Thymus (tissue), 14 donors: Measurements from ENCODE around the gene BICD2. TPM values are rescaled to one million over a fixed set of nuclear protein-coding genes. Genes with fewer than 3 reads are reported as not detected.
"Not testable (repeated sequence)": the region's sequence is repeated elsewhere in the genome, so short reads cannot be mapped to it uniquely, and the experiment has no call there.

Source experiments
- DNase-seq, 9 donors: peaks; one replicate each; pipeline ENCODE4 v3.0.0-alpha.2; 2013; ENCODE audit warnings: low spot score in 9 of 9, low read depth in 6 of 9, missing footprints in 1 of 9
- H3K27ac ChIP-seq, 2 donors: one replicate each; pipeline ENCODE4 v1.5.1; 2013; ENCODE audit warnings: control low read depth in 1 of 2, low read depth in 1 of 2, low read length in 1 of 2, mild to moderate bottlenecking in 1 of 2, moderate library complexity in 1 of 2
- H3K27me3 ChIP-seq, 2 donors: one replicate each; pipeline ENCODE4 v1.5.1; 2013; ENCODE audit warnings: low read length in 1 of 2; ENCODE audit not compliant: control insufficient read depth in 2 of 2, insufficient read depth in 1 of 2
- H3K36me3 ChIP-seq, 2 donors: one replicate each; pipeline ENCODE4 v1.5.1; 2013; ENCODE audit warnings: low read length in 1 of 2, mild to moderate bottlenecking in 1 of 2, moderate library complexity in 1 of 2; ENCODE audit not compliant: control insufficient read depth in 2 of 2, insufficient read depth in 2 of 2
- H3K4me1 ChIP-seq, 2 donors: one replicate each; pipeline ENCODE4 v1.5.1; 2013; ENCODE audit warnings: low read length in 2 of 2; ENCODE audit not compliant: control insufficient read depth in 2 of 2, insufficient read depth in 2 of 2
- H3K4me3 ChIP-seq, 2 donors: one replicate each; pipeline ENCODE4 v1.5.1; 2013; ENCODE audit warnings: low read length in 2 of 2, control low read depth in 1 of 2, mild to moderate bottlenecking in 1 of 2
- H3K9me3 ChIP-seq, 2 donors: one replicate each; pipeline ENCODE4 v1.5.1; 2013; ENCODE audit warnings: low read length in 1 of 2, mild to moderate bottlenecking in 1 of 2; ENCODE audit not compliant: control insufficient read depth in 2 of 2, insufficient read depth in 1 of 2
- WGBS: extraction: QIAGEN DNeasy Blood & Tissue Kit; methylation state at CpG from one replicate; pipeline ENCODE4 v1.1.7; 2013; 5-methylcytosine and 5-hydroxymethylcytosine counted together
- long read RNA-seq, 10 donors: transcript quantifications; one replicate each; lab custom pipeline, GENCODE V29; 2026
- polyA plus RNA-seq: library from polyadenylated mRNA; stranded (reverse); fragments of 200-250 nt; gene quantifications from one replicate; pipeline ENCODE4 v1.2.3, GENCODE V29; 2013
- total RNA-seq: library from RNA; stranded (reverse); fragments of 120-200 nt; gene quantifications from one replicate; pipeline ENCODE4 v1.2.4, GENCODE V29; 2013
- donor health status: healthy.

Gene BICD2
- total RNA-seq (17.4 TPM), polyA plus RNA-seq (16.8 TPM)
- long read RNA-seq, donor 1: 0 reads
- long read RNA-seq, donor 2: 0 reads
- long read RNA-seq, donor 3, full-length matches to known transcripts: 10 of 10 reads
- long read RNA-seq, donor 3, partial matches to known transcripts: 0 of 10 reads
- long read RNA-seq, donor 3, other reads (novel, unspliced or antisense): 0 of 10 reads
- long read RNA-seq, donor 4, full-length matches to known transcripts: 4 of 4 reads
- long read RNA-seq, donor 4, partial matches to known transcripts: 0 of 4 reads
- long read RNA-seq, donor 4, other reads (novel, unspliced or antisense): 0 of 4 reads
- long read RNA-seq, donor 5, full-length matches to known transcripts: 11 of 11 reads
- long read RNA-seq, donor 5, partial matches to known transcripts: 0 of 11 reads
- long read RNA-seq, donor 5, other reads (novel, unspliced or antisense): 0 of 11 reads
- long read RNA-seq, donor 6, full-length matches to known transcripts: 4 of 4 reads
- long read RNA-seq, donor 6, partial matches to known transcripts: 0 of 4 reads
- long read RNA-seq, donor 6, other reads (novel, unspliced or antisense): 0 of 4 reads
- long read RNA-seq, donor 7: 0 reads
- long read RNA-seq, donor 8, full-length matches to known transcripts: 2 of 2 reads
- long read RNA-seq, donor 8, partial matches to known transcripts: 0 of 2 reads
- long read RNA-seq, donor 8, other reads (novel, unspliced or antisense): 0 of 2 reads
- long read RNA-seq, donor 9, full-length matches to known transcripts: 5 of 5 reads
- long read RNA-seq, donor 9, partial matches to known transcripts: 0 of 5 reads
- long read RNA-seq, donor 9, other reads (novel, unspliced or antisense): 0 of 5 reads
- long read RNA-seq, donor 10, full-length matches to known transcripts: 2 of 2 reads
- long read RNA-seq, donor 10, partial matches to known transcripts: 0 of 2 reads
- long read RNA-seq, donor 10, other reads (novel, unspliced or antisense): 0 of 2 reads

DNA sequence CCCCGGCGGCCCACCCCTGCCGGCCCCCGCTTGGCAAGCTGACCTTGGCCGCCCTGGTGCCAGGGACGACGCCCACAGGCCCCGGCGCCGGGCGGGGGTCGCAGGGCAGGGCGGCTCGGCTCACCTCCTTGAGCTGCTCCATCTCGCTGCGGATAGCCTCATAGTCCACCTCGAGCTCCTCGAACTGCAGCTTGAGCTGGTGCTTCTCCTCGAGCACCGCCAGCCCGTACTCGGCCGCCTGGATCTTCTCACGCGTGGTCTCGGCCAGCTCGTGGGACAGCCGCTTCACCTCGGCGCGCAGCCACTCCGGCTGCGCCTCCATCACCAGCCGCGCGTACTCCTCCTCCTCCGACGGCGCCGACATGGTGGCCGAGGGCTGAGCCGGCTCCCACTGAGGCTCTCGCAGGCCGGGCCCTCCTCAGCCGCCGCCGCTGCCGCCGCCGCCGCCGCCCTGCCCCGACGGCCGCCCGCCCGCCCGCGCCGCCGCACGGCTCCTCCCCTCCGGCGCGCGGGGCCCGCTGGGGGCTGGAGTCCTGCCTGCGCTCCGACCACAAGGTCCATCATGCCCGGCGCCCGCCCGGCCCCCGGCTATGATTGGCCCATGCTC, at the start of gene BICD2:
Gene BICD2 (minus strand): TSS at position 453 of the 607 bp plus-strand sequence. CDS start 89 bp downstream, at position 364.
- no peaks in the 10 kb centered on the region for H3K36me3 ChIP-seq
- H3K4me1 ChIP-seq: peaks cover 30 to 49% of the 10 kb centered on the region in 2 donors
- H3K4me3 ChIP-seq: peak within 1 kb of the TSS; percentile 76 to 92
- no peaks in the 10 kb centered on the region for H3K9me3 ChIP-seq
- WGBS: 1% methylated on average over 74 of the region's 74 CpGs
- DNase-seq: no peak
- H3K27ac ChIP-seq: peak within 1 kb of the TSS; percentile 99
- no peaks in the 10 kb centered on the region for H3K27me3 ChIP-seq

GRCh38 chr9:92809629-92810326, 45.1 kb upstream of the BICD2 start:
- 10% methylated on average over 34 of the region's 34 CpGs for WGBS
- H3K27ac ChIP-seq, DNase-seq, H3K36me3 ChIP-seq, H3K4me3 ChIP-seq: not testable (repeated sequence)
- Histone ChIP-seq H3K4me1 (peaks cover 6 to 29% of the 10 kb centered on the region in 2 donors), H3K27me3 (peaks cover 41 to 88% of the 10 kb centered on the region in 2 donors), H3K9me3 (peaks cover 0 to 13% of the 10 kb centered on the region in 2 donors)

- peak in 6 of 9 donors; percentile 4 to 61 (median 34) for DNase-seq
- Histone ChIP-seq H3K27ac (no peak overlapping the region), H3K36me3 (no peaks in the 10 kb centered on the region), H3K4me1 (peaks cover 6 to 29% of the 10 kb centered on the region in 2 donors), H3K9me3 (peaks cover 0 to 13% of the 10 kb centered on the region in 2 donors), H3K4me3 (peak overlapping the region in 1 of 2 donors; percentile 29), H3K27me3 (peaks cover 41 to 91% of the 10 kb centered on the region in 2 donors)
- WGBS: under 1% methylated on average over 60 of the region's 60 CpGs
These were observed 44.3 kb upstream of the BICD2 start for GRCh38 chr9:92808726-92809451.

DNA sequence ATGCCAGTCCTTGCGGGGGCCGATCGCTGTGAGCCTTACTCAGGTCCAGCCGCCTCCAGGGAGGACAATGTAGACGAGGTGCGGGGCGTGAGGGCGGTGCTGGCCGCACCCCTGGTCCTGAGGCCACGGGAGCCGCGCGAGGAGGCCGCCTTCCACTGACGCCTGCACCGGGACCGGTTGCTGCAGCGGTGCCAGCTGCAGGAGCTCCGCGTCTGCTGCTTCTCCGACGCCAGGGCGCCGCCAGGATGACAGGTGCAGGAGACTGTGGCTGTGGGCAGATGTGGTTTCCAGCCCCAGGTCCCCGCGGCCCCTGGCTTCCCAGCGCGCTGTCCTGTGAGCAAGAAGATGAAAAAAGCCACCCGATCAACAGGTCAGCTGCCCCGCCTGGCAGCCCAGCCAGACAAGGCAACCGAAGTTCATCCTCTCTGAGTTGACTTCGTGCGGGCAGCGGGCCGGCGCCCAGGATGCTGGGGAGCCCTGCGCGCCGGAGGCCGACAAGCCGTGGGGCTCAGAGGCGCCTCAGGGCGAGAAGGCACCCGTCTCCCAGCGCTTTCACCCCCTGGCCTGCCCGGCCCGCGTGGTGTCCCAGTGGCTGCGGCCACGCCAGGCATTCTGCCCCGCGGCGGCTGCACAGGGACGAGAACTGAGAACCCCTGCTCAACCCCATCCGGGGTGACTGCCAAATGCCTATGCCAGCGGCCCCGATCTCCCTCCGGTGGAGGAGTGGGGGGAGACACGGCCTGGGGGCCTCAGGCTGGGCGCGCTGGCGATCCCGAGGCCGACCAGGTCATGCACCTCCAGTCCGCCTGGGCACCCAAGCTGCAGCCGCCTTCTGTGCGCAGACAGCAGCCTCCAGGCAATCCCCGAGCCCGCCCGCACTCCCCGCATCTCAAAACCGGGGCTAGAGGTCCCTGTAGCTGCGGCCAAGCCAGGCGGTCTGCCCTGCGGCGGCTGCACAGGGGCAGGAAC, 43.4 kb upstream of the BICD2 start:
- Histone ChIP-seq H3K9me3 (peaks cover 0 to 13% of the 10 kb centered on the region in 2 donors), H3K36me3 (no peaks in the 10 kb centered on the region), H3K27ac (no peak overlapping the region), H3K27me3 (peaks cover 41 to 90% of the 10 kb centered on the region in 2 donors), H3K4me1 (peaks cover 6 to 29% of the 10 kb centered on the region in 2 donors), H3K4me3 (no peak overlapping the region)
- DNase-seq: peak in 2 of 9 donors; percentile 15 to 45
- WGBS: 6% methylated on average over 76 of the region's 76 CpGs

- Histone ChIP-seq H3K4me1 (peaks cover 6 to 29% of the 10 kb centered on the region in 2 donors), H3K27ac (no peak overlapping the region), H3K9me3 (peaks cover 0 to 13% of the 10 kb centered on the region in 2 donors), H3K27me3 (peaks cover 41 to 85% of the 10 kb centered on the region in 2 donors), H3K36me3 (no peaks in the 10 kb centered on the region), H3K4me3 (no peak overlapping the region)
- peak in 1 of 9 donors; percentile 19 for DNase-seq
- 17% methylated on average over 43 of the region's 44 CpGs for WGBS
These were observed 42.6 kb upstream of the BICD2 start for GRCh38 chr9:92807031-92807756.

DNA sequence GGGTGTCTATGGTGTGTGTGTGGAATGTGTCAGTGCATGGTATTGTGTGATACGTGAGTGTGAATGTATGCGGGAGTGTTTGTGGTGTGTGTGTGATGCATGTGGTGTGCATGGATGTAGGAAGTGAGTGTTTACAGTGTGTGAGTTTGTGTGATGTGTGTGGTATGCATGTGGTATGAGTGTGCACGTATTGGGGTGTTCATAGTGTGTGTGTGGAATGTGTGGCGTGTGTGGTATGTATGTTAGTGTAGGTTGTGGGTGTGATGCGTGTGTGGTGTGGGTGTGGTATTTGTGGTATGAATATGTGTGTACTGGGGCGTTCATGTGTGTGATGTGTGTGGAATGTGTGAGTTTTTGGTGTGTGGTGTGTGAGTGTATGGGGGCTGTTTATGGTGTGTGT, 40.1 kb upstream of the BICD2 start:
- Histone ChIP-seq H3K4me3 (no peak overlapping the region), H3K27me3 (peaks cover 37 to 70% of the 10 kb centered on the region in 2 donors), H3K9me3 (peaks cover 0 to 11% of the 10 kb centered on the region in 2 donors), H3K27ac (no peak overlapping the region), H3K36me3 (no peaks in the 10 kb centered on the region), H3K4me1 (peaks cover 6 to 27% of the 10 kb centered on the region in 2 donors)
- DNase-seq: no peak
- 96% methylated on average over 6 of the region's 6 CpGs for WGBS

- Histone ChIP-seq H3K9me3 (no peaks in the 10 kb centered on the region), H3K36me3 (no peaks in the 10 kb centered on the region), H3K4me3 (no peak overlapping the region), H3K27me3 (peaks cover 0 to 27% of the 10 kb centered on the region in 2 donors), H3K27ac (no peak overlapping the region), H3K4me1 (no peaks in the 10 kb centered on the region)
- 96% methylated on average over 11 of the region's 11 CpGs for WGBS
- DNase-seq: no peak
These were observed 33.7 kb upstream of the BICD2 start for GRCh38 chr9:92798358-92798757.
